Measurements from ENCODE around the gene NLRP10.

NLRP10 gene, protein sequence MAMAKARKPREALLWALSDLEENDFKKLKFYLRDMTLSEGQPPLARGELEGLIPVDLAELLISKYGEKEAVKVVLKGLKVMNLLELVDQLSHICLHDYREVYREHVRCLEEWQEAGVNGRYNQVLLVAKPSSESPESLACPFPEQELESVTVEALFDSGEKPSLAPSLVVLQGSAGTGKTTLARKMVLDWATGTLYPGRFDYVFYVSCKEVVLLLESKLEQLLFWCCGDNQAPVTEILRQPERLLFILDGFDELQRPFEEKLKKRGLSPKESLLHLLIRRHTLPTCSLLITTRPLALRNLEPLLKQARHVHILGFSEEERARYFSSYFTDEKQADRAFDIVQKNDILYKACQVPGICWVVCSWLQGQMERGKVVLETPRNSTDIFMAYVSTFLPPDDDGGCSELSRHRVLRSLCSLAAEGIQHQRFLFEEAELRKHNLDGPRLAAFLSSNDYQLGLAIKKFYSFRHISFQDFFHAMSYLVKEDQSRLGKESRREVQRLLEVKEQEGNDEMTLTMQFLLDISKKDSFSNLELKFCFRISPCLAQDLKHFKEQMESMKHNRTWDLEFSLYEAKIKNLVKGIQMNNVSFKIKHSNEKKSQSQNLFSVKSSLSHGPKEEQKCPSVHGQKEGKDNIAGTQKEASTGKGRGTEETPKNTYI

DNA sequence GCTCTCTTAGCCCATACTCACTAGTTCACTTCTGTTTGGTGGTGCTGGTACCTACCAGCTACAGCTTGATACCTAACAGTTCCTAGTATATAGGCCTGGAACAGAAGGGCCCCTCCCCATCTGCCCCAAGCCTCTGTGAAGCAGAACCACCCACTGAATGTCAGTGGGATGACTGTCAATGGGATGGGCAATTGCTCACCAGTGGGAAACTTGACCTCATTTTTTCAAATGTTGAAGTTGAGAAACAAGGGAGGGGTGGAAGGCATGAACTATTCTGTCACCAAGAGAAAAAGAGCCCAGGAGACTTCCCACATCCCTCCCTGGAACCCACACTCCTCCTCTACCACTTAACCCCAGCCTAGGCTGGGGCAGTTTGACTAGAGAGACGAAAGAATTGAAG, at the start of gene NLRP10:
Gene NLRP10, minus strand, starts transcription at position 62 of the 400 bp plus-strand sequence. CDS start 1,952 bp downstream, outside the sequence.
- H3K4me1 ChIP-seq (ENCODE audit: control insufficient read depth, insufficient read depth, low read length): peaks cover 43% of the 10 kb centered on the region
- peak; percentile 81 for DNase-seq (ENCODE audit: low read depth)
- no peaks in the 10 kb centered on the region for H3K27me3 ChIP-seq (replicated peaks; ENCODE audit: control insufficient read depth, insufficient read depth, low read length)
- H3K9me3 ChIP-seq (ENCODE audit: control insufficient read depth, low read length): no peaks in the 10 kb centered on the region
- H3K36me3 ChIP-seq (ENCODE audit: control insufficient read depth, insufficient read depth, low read length, severe bottlenecking): no peaks in the 10 kb centered on the region
- peak within 1 kb of the TSS; percentile 72 for H3K9ac ChIP-seq (ENCODE audit: low read length)
- peak within 1 kb of the TSS; percentile 20 for H3K4me3 ChIP-seq (ENCODE audit: low read length)

DNA sequence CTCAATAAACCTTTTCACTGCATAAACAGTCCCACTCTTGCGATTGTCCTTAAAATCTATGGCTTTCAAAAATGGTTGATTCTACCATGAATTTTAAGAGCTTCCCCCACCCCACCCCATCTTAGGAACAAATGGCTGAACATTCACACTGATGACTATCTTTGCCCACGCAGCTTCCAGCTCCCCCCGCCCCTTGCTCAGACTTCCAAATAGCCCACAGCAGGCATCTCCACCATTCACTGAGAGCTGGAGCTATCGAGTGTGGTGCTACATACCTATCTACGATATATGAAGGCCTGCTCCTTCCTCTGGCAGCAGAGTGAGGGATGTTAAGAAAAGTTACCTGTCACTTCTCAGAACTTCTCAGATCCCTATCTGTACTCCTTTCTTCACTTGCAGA, 48.6 kb upstream of the NLRP10 start:
- Histone ChIP-seq H3K4me1 (ENCODE audit: control insufficient read depth, insufficient read depth, low read length) (peaks cover 22% of the 10 kb centered on the region), H3K9me3 (ENCODE audit: control insufficient read depth, low read length) (no peaks in the 10 kb centered on the region), H3K27me3 (replicated peaks; ENCODE audit: control insufficient read depth, insufficient read depth, low read length) (no peaks in the 10 kb centered on the region), H3K9ac (ENCODE audit: low read length) (no peak overlapping the region), H3K36me3 (ENCODE audit: control insufficient read depth, insufficient read depth, low read length, severe bottlenecking) (no peaks in the 10 kb centered on the region), H3K4me3 (ENCODE audit: low read length) (no peak overlapping the region)
- DNase-seq (ENCODE audit: low read depth): no peak

DNA sequence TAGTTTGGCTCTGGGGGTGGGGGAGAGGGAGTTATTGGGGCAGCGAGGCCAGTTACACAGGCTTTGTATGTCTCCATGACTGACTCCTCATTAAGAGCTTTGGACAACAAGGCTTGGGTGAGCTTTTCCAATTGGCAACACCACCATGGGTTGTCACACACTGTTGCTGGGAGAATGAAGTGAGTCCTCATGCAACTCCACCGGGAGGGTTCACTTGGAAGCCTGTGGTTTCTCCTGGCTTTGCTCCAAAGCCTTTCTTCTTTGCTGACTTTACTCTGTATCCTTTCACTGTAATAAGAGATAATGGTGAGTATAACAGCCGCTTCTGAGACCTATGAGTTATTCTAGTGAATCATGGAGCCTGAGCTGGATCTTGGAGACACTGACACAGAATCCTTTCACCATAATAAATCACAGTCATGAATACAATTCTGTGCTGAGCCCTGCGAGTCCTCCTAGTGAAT, 46.8 kb upstream of the NLRP10 start:
- Histone ChIP-seq H3K4me1 (ENCODE audit: control insufficient read depth, insufficient read depth, low read length) (peaks cover 17% of the 10 kb centered on the region), H3K27me3 (replicated peaks; ENCODE audit: control insufficient read depth, insufficient read depth, low read length) (no peaks in the 10 kb centered on the region), H3K36me3 (ENCODE audit: control insufficient read depth, insufficient read depth, low read length, severe bottlenecking) (no peaks in the 10 kb centered on the region), H3K9ac (ENCODE audit: low read length) (no peak overlapping the region), H3K9me3 (ENCODE audit: control insufficient read depth, low read length) (no peaks in the 10 kb centered on the region), H3K4me3 (ENCODE audit: low read length) (no peak overlapping the region)
- DNase-seq (ENCODE audit: low read depth): peak; percentile 65

DNA sequence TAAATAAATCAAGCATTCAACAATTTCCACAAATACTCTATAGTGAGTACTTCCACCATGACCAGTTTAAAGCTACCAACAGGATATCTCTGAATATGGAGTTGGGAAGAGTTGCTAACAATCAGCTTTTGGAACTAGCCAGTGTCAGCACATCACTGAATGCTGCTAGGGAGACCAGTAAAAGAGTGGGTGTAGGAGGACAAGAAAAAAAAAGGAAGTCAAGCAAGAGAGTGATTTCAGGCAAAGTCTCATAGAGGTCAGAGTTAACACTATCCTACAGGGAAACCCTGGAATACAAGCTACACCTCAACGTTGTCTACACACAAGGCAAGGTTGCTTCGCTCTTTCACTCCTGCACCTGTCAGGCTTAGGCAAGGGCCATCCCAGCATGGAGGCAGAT, 46.1 kb upstream of the NLRP10 start:
- Histone ChIP-seq H3K36me3 (ENCODE audit: control insufficient read depth, insufficient read depth, low read length, severe bottlenecking) (no peaks in the 10 kb centered on the region), H3K4me3 (ENCODE audit: low read length) (no peak overlapping the region), H3K9me3 (ENCODE audit: control insufficient read depth, low read length) (no peaks in the 10 kb centered on the region), H3K4me1 (ENCODE audit: control insufficient read depth, insufficient read depth, low read length) (peaks cover 16% of the 10 kb centered on the region), H3K9ac (ENCODE audit: low read length) (no peak overlapping the region), H3K27me3 (replicated peaks; ENCODE audit: control insufficient read depth, insufficient read depth, low read length) (no peaks in the 10 kb centered on the region)
- no peak for DNase-seq (ENCODE audit: low read depth)

DNA sequence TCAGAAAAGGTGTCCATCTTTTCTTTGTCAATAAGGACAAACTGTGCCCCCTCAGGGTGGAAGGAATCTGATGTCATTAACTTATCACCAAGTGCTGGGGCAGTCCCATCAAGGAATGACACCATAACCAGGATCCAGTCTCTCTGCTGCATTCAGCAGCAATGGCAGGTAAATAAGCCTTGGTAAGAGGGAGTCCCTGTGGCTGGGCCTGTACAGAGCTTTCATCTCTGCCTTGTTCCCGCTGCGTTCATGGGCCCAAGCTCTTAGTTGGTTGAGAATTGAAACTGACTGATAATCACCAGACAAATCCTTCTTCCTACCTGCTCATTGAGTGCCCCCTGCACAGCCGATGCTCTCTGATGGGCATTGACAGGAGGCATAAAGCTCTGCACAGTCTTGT, 44.6 kb upstream of the NLRP10 start:
- no peak overlapping the region for H3K4me3 ChIP-seq (ENCODE audit: low read length)
- H3K36me3 ChIP-seq (ENCODE audit: control insufficient read depth, insufficient read depth, low read length, severe bottlenecking): no peaks in the 10 kb centered on the region
- peaks cover 13% of the 10 kb centered on the region for H3K4me1 ChIP-seq (ENCODE audit: control insufficient read depth, insufficient read depth, low read length)
- H3K9me3 ChIP-seq (ENCODE audit: control insufficient read depth, low read length): no peaks in the 10 kb centered on the region
- no peak for DNase-seq (ENCODE audit: low read depth)
- H3K27me3 ChIP-seq (replicated peaks; ENCODE audit: control insufficient read depth, insufficient read depth, low read length): no peaks in the 10 kb centered on the region
- no peak overlapping the region for H3K9ac ChIP-seq (ENCODE audit: low read length)

DNA sequence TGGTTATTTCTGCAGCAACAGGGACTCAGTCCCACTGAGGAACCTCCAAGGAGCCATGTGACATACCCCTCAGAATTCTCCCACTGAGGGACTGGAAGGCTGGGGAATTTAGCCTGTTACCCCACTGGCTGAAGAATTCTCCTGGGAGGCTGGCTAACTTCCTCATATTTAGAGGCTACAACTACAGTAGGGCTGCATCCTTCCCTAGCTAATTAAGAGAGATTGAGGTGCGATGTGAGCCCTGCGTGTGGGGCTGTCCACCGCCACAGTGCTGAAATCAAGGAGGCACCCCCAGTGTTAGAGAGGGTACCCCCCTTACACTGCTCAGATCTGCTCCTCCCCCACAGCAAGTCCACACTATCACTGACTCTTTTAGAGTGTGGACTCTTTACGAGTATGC, 43.0 kb upstream of the NLRP10 start:
- Histone ChIP-seq H3K9ac (ENCODE audit: low read length) (no peak overlapping the region), H3K4me1 (ENCODE audit: control insufficient read depth, insufficient read depth, low read length) (peaks cover 13% of the 10 kb centered on the region), H3K4me3 (ENCODE audit: low read length) (no peak overlapping the region), H3K36me3 (ENCODE audit: control insufficient read depth, insufficient read depth, low read length, severe bottlenecking) (no peaks in the 10 kb centered on the region), H3K9me3 (ENCODE audit: control insufficient read depth, low read length) (no peaks in the 10 kb centered on the region), H3K27me3 (replicated peaks; ENCODE audit: control insufficient read depth, insufficient read depth, low read length) (no peaks in the 10 kb centered on the region)
- DNase-seq (ENCODE audit: low read depth): no peak

DNA sequence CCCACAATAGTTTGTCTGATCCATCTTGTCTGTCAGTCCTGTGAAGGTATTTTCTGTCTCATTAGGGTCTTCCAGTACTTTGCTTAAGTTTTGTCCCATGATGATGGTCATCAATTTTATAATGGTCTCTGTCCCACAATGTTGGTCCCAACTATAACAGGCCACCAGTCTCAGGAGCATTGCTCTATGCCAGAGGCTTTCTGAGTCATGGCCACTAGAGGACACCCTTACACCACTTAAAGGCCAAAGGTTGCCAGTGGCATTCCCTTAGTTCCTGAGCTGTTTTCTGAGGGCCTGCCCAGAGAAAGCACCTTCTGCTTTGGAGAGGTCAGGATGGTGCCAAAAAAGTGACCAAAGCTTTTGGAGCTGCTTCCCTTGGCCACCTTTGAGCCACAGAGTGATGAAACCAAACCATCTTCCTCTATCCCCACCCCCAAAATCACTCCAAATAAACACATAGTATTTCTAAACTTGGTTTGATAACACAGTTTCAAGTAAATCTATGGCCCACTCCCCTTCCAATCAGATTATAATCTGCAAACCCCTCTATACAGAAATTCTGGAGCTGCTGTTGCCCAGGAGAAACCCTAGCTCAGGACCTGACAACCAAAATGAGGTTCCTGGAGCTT, 41.2 kb upstream of the NLRP10 start:
- DNase-seq (ENCODE audit: low read depth): peak; percentile 90
- H3K36me3 ChIP-seq (ENCODE audit: control insufficient read depth, insufficient read depth, low read length, severe bottlenecking): no peaks in the 10 kb centered on the region
- no peaks in the 10 kb centered on the region for H3K27me3 ChIP-seq (replicated peaks; ENCODE audit: control insufficient read depth, insufficient read depth, low read length)
- H3K9me3 ChIP-seq (ENCODE audit: control insufficient read depth, low read length): no peaks in the 10 kb centered on the region
- H3K4me3 ChIP-seq (ENCODE audit: low read length): no peak overlapping the region
- no peak overlapping the region for H3K9ac ChIP-seq (ENCODE audit: low read length)
- peaks cover 2% of the 10 kb centered on the region for H3K4me1 ChIP-seq (ENCODE audit: control insufficient read depth, insufficient read depth, low read length)

DNA sequence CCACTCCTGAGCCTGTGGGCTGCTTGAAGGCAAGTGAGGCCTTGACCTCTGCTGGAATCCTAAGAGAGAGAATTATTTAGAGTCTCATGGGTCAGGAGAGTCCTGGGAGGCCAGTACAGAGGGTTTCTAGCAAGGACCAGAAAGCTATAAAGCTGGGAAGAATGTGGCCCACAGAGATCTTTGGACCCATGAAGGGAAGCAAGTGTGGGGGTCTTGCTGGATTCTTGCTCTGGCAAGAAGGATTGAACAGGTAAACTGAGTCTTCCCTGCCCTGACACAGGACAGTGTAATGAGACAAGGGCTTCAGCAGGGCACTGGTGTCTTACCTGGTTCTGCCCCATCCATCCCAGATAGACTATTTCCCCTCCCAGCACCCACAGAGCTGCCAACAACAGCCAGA, 40.3 kb upstream of the NLRP10 start:
- Histone ChIP-seq H3K4me1 (ENCODE audit: control insufficient read depth, insufficient read depth, low read length) (no peaks in the 10 kb centered on the region), H3K9me3 (ENCODE audit: control insufficient read depth, low read length) (no peaks in the 10 kb centered on the region), H3K36me3 (ENCODE audit: control insufficient read depth, insufficient read depth, low read length, severe bottlenecking) (no peaks in the 10 kb centered on the region), H3K27me3 (replicated peaks; ENCODE audit: control insufficient read depth, insufficient read depth, low read length) (no peaks in the 10 kb centered on the region), H3K9ac (ENCODE audit: low read length) (no peak overlapping the region), H3K4me3 (ENCODE audit: low read length) (no peak overlapping the region)
- DNase-seq (ENCODE audit: low read depth): no peak

DNA sequence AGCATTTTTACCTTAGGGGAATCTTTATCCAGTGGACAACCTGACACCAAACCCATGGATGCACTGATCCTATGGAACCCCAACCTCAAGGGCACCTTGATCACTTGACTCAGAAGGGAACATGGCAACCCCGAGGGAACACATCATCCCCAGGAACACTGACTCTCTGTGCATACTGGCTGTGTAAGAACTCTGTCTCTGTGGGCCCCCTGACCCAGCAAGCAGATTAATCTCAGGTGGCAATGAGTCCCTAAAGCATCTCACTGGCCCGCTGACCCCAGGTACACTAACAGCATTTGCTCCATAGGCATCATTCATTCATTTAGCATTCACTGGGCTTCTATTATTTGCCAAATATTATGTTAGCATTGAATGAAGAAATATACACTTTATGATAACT, 38.8 kb upstream of the NLRP10 start:
- no peak for DNase-seq (ENCODE audit: low read depth)
- H3K9me3 ChIP-seq (ENCODE audit: control insufficient read depth, low read length): no peaks in the 10 kb centered on the region
- H3K36me3 ChIP-seq (ENCODE audit: control insufficient read depth, insufficient read depth, low read length, severe bottlenecking): peaks cover 13% of the 10 kb centered on the region
- no peak overlapping the region for H3K9ac ChIP-seq (ENCODE audit: low read length)
- no peaks in the 10 kb centered on the region for H3K4me1 ChIP-seq (ENCODE audit: control insufficient read depth, insufficient read depth, low read length)
- H3K27me3 ChIP-seq (replicated peaks; ENCODE audit: control insufficient read depth, insufficient read depth, low read length): no peaks in the 10 kb centered on the region
- H3K4me3 ChIP-seq (ENCODE audit: low read length): no peak overlapping the region

DNA sequence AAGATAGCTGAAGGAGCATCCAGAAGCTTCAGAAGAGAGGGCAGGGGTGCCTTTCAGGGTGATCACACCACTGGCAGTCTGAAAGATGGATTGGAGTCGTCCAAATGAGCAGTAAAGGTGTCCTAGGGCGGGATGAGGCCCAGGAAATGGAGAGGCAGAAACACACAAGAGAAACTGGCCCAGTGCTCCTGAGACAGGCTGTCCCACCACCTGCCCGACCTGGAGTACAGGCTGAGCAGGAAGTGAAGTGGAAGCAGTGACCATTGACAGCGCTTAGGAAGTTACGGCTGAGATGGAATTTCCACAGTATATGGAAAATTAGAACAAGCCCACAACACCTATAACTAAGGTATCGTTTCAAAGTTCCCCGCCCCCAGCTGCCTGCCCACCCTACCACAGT, 37.9 kb upstream of the NLRP10 start:
- H3K4me3 ChIP-seq (ENCODE audit: low read length): no peak overlapping the region
- peaks cover 21% of the 10 kb centered on the region for H3K36me3 ChIP-seq (ENCODE audit: control insufficient read depth, insufficient read depth, low read length, severe bottlenecking)
- H3K9me3 ChIP-seq (ENCODE audit: control insufficient read depth, low read length): no peaks in the 10 kb centered on the region
- H3K4me1 ChIP-seq (ENCODE audit: control insufficient read depth, insufficient read depth, low read length): no peaks in the 10 kb centered on the region
- H3K27me3 ChIP-seq (replicated peaks; ENCODE audit: control insufficient read depth, insufficient read depth, low read length): no peaks in the 10 kb centered on the region
- no peak for DNase-seq (ENCODE audit: low read depth)
- no peak overlapping the region for H3K9ac ChIP-seq (ENCODE audit: low read length)

DNA sequence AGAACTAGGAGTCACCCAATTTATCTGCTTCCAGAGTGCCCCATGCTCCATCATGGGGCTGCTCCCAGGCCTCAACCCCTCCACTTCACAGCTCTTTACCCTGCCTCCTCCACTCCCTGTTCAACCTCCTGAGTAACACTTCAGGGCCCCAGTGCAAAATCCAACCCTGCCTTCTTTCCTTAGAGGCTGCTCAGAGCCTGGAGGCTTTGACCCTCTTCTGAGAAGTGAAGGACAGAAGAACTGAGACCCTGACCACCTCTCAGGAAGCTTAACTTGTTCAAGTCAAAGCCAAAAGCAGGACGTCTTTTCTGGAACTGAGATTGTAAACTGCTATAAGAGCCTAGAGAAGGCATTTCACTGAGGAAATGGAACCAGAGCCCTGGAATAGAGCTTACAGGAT, 37.4 kb upstream of the NLRP10 start:
- Histone ChIP-seq H3K9ac (ENCODE audit: low read length) (no peak overlapping the region), H3K27me3 (replicated peaks; ENCODE audit: control insufficient read depth, insufficient read depth, low read length) (no peaks in the 10 kb centered on the region), H3K36me3 (ENCODE audit: control insufficient read depth, insufficient read depth, low read length, severe bottlenecking) (peaks cover 27% of the 10 kb centered on the region), H3K4me3 (ENCODE audit: low read length) (no peak overlapping the region), H3K4me1 (ENCODE audit: control insufficient read depth, insufficient read depth, low read length) (no peaks in the 10 kb centered on the region), H3K9me3 (ENCODE audit: control insufficient read depth, low read length) (no peaks in the 10 kb centered on the region)
- no peak for DNase-seq (ENCODE audit: low read depth)
